PC-9 (cell line): Measurements from ENCODE around the gene GRM3.

Experiments
- EZH2 ChIP-seq: fragments of 200-600 bp; sonication (generic); IDR thresholded peaks from 2 replicates; pipeline ENCODE4 v1.8.0; 2017; ENCODE audit warnings: antibody characterized with exemption, low read depth
- TF ChIP-seq, protein P1 (sequence below): fragments of 200-600 bp; sonication (generic); conservative IDR thresholded peaks from 2 replicates; pipeline ENCODE4 v1.6.1; 2017; ENCODE audit warnings: mixed run types, antibody characterized with exemption, mild to moderate bottlenecking, moderate library complexity

- TF ChIP-seq, protein P1, sequence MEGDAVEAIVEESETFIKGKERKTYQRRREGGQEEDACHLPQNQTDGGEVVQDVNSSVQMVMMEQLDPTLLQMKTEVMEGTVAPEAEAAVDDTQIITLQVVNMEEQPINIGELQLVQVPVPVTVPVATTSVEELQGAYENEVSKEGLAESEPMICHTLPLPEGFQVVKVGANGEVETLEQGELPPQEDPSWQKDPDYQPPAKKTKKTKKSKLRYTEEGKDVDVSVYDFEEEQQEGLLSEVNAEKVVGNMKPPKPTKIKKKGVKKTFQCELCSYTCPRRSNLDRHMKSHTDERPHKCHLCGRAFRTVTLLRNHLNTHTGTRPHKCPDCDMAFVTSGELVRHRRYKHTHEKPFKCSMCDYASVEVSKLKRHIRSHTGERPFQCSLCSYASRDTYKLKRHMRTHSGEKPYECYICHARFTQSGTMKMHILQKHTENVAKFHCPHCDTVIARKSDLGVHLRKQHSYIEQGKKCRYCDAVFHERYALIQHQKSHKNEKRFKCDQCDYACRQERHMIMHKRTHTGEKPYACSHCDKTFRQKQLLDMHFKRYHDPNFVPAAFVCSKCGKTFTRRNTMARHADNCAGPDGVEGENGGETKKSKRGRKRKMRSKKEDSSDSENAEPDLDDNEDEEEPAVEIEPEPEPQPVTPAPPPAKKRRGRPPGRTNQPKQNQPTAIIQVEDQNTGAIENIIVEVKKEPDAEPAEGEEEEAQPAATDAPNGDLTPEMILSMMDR: no peak
- TF ChIP-seq EZH2: no peak
Measured at GRCh38 chr7:86784765-86785164, 141.1 kb downstream of the GRM3 start.
